Activated naive CD4-positive, alpha-beta T cell treated with anti-CD3 and anti-CD28 coated beads, Interleukin-2, amount 10 ng/mL, durations not matched to agents 7 days and 5 days (primary cell): ENCODE measurements around the gene BIRC2.
"Not testable (repeated sequence)": the region's sequence is repeated elsewhere in the genome, so short reads cannot be mapped to it uniquely, and the experiment has no call there.

Experiments
- CTCF ChIA-PET: fragments of 350-600 bp; sonication (Branson Sonifier 250); formaldehyde crosslinking; loops from one replicate; lab custom pipeline; 2021; ENCODE audit warnings: antibody characterized with exemption; lab: Charles Lee
- DNase-seq: peaks from one replicate; pipeline ENCODE4 v3.0.0-alpha.2; 2020
- H3K27ac Mint-ChIP-seq: one replicate; pipeline ENCODE4 v1.8.0; 2021; ENCODE audit warnings: mild to moderate bottlenecking, moderate library complexity, mixed read lengths
- H3K27me3 Mint-ChIP-seq: one replicate; pipeline ENCODE4 v1.8.0; 2021; ENCODE audit warnings: mild to moderate bottlenecking, mixed read lengths
- H3K36me3 Mint-ChIP-seq: one replicate; pipeline ENCODE4 v1.8.0; 2021; ENCODE audit warnings: mixed read lengths
- H3K4me1 Mint-ChIP-seq: one replicate; pipeline ENCODE4 v1.8.0; 2021; ENCODE audit warnings: mixed read lengths
- H3K4me3 Mint-ChIP-seq: one replicate; pipeline ENCODE4 v1.8.0; 2021; ENCODE audit warnings: mild to moderate bottlenecking, moderate library complexity, mixed read lengths
- H3K9me3 Mint-ChIP-seq: one replicate; pipeline ENCODE4 v1.8.0; 2021; ENCODE audit warnings: mixed read lengths

BIRC2 gene

DNA sequence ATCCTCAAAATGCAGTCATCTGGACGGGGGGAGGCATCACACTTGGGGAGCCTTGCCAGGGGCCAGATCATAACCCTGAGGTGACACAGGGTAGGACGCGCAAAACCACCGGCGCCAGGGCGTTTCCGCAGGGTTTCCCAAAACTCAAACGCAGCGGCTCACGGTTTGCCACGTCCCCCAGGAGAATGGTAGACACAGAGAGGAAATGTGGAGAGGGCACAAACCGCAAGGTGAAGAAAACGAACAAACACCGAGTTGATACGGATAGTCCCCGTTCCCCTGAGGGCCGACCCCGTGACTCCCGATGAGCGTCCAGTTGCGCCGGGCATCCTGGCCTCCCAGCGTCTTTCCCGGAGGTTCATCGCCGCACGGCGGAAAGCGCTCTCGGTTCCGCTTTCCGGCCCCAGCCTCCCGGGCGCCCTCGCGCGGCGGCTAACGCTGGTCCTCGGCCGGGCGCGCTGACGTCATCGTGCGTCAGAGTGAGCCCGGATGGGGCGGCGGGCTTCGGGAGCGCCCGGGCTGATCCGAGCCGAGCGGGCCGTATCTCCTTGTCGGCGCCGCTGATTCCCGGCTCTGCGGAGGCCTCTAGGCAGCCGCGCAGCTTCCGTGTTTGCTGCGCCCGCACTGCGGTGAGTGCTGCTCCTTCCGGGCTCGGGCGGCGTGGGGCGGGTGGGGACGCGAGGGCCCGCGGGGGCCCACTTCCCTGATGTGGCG is at the start of gene BIRC2:
Gene BIRC2 (plus strand): TSS at position 467 of the 714 bp plus-strand sequence. CDS start 2,641 bp downstream, outside the sequence.
- H3K27me3 Mint-ChIP-seq: no peaks in the 10 kb centered on the region
- H3K27ac Mint-ChIP-seq: peak within 1 kb of the TSS; percentile 96
- CTCF ChIA-PET: interaction anchor here (2.6 to 8.0 kb wide), 3 partner anchors 57 to 266 kb away, joined by 13 to 158 read pairs (median 136); no protein-coding TSS in a partner anchor
- H3K36me3 Mint-ChIP-seq: peaks cover 28% of the 10 kb centered on the region
- H3K9me3 Mint-ChIP-seq: no peaks in the 10 kb centered on the region
- peak; percentile 95 for DNase-seq
- H3K4me3 Mint-ChIP-seq: peak within 1 kb of the TSS; percentile 98
- peaks cover 43% of the 10 kb centered on the region for H3K4me1 Mint-ChIP-seq

DNA sequence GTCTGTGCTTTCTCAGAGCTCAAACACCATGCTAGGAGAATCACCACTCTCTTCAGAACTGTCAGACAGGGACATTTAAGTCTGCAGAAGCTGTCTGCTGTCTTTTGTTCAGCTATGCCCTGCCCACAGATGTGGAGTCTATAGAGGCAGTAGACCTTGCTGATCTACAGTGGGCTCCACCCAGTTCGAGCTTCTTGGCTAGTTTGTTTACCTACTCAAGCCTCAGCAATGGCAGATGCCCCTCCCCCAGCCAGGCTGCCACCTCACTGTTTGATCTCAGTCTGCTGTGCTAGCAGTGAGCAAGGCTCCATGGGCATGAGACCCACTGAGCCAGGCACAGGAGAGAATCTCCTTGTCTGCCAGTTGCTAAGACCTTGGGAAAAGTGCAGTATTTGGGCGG is 46.2 kb upstream of the BIRC2 start:
- not testable (repeated sequence) for H3K27ac Mint-ChIP-seq

DNA sequence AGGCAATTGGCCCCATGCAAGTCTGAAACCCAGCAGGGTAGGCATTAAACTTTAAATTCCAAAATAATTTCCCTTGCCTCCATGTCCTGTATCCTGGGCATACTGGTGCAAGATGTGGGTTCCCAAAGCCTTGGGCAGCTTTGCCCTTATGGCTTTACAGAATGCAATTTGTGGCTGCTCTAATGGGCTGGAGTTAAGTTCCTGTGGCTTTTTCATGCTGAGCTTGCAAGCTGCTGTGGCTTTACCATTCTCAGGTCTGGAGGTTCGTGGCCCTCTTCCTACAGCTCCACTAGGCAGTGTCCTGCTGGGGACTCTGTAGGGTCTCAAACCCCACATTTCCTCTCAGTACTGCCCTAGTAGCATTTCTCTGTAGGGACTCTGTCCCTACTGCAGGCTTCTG is 44.8 kb upstream of the BIRC2 start:
- no peak for DNase-seq
- Mint-ChIP-seq H3K27ac (no peak overlapping the region), H3K4me1 (peaks cover 60% of the 10 kb centered on the region), H3K9me3 (peaks cover 32% of the 10 kb centered on the region), H3K36me3 (peaks cover 38% of the 10 kb centered on the region), H3K4me3 (no peak overlapping the region), H3K27me3 (no peaks in the 10 kb centered on the region)
- CTCF ChIA-PET: no interaction called here

More for the DNA sequence above, 46.2 kb upstream of the BIRC2 start:
- H3K27me3 Mint-ChIP-seq, H3K4me3 Mint-ChIP-seq: not testable (repeated sequence)
- H3K9me3 Mint-ChIP-seq: peaks cover 32% of the 10 kb centered on the region
- H3K36me3 Mint-ChIP-seq: peaks cover 38% of the 10 kb centered on the region
- CTCF ChIA-PET: interaction anchor here (0.7 to 1.8 kb wide), 4 partner anchors 11 to 311 kb away, joined by 3 to 9 read pairs (median 4); no protein-coding TSS in a partner anchor
- H3K4me1 Mint-ChIP-seq: peaks cover 47% of the 10 kb centered on the region
- peak; percentile 66 for DNase-seq

DNA sequence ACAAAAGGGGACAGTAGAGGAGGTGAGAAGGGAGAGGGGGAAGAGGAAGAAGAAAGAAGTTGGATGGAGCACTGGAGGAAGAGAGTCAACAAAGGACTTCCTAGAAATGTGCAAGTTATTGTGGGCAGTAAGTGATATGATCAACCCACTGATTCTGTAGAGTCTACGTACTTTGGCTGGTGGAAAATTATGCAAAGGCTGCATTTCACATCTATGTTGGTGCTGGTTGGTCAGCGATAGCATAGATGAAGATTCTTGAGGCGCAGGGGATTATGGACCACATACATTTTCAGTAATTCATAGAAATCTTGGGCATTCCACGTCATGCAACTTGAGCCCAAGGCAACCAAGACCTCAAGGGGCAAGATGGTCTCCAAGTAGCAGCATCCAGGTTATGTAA is 42.3 kb upstream of the BIRC2 start:
- Mint-ChIP-seq H3K4me3 (no peak overlapping the region), H3K9me3 (peaks cover 30% of the 10 kb centered on the region), H3K36me3 (peaks cover 26% of the 10 kb centered on the region), H3K27ac (no peak overlapping the region), H3K27me3 (no peaks in the 10 kb centered on the region), H3K4me1 (peaks cover 63% of the 10 kb centered on the region)
- CTCF ChIA-PET: no interaction called here
- no peak for DNase-seq

DNA sequence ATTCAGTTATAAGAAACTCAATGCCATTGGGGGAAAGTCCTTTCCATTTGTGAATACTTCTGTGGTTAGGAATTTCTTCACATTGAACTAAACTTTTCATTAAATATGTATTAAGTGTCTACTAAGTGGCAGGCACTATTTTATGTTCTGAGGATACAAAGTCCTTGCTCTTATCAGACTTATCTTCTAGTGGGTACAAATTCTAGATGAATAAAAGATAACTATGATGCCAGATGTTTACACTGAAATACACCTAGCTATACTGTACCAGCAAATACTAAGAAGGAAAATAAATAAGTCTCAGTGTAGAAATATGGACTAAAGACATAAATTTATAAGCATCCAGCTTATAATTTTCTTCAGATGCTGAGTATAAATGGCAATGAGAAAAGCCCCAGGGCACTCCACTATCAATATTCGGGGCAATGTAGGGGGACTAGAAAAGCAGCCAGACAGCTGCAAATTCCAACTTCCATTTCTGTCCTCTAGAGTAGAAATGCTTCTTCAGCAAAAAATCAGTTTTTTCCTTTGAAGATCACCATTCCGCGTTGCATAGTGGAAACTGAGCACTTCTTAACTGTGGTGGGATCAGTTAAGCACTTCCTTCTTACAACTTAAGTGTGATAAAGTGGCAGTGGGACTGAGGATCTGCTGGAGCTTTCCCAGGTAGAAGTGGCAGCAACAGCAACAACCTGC is 41.5 kb upstream of the BIRC2 start:
- peaks cover 27% of the 10 kb centered on the region for H3K36me3 Mint-ChIP-seq
- CTCF ChIA-PET: interaction anchor here (1.1 to 1.9 kb wide), 6 partner anchors 9 to 37 kb away, joined by 3 to 23 read pairs (median 4); no protein-coding TSS in a partner anchor
- H3K27me3 Mint-ChIP-seq: no peaks in the 10 kb centered on the region
- peaks cover 55% of the 10 kb centered on the region for H3K4me1 Mint-ChIP-seq
- DNase-seq: no peak
- no peak overlapping the region for H3K4me3 Mint-ChIP-seq
- peak overlapping the region; percentile 84 for H3K27ac Mint-ChIP-seq
- peaks cover 29% of the 10 kb centered on the region for H3K9me3 Mint-ChIP-seq

DNA sequence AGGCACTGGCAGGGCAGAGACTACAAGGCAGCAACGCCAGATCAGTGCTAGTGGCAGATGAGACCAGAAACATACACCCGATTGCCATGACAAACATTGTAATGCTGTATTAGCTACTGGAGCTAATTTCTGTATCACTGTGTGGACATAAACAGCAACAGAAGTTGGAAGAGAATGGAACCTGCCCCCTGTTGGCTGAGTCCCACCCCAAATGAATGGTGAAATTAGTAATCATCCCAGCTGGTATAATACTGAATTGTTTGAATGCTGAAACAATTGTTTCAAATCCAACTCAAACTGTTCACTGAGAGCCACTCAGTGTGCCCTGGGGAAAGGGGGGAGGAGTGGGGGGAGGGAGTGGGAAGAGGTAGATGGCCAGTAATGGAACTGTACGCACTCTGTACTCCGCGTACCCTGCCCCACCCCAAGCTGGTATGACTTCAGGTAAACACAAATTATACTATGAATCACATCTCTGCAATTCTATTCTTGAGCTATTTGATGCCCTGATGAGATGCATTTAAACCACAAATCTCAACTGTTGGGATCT is 40.9 kb upstream of the BIRC2 start:
- CTCF ChIA-PET: interaction anchor here (1.1 to 1.9 kb wide), 6 partner anchors 9 to 36 kb away, joined by 3 to 23 read pairs (median 4); no protein-coding TSS in a partner anchor
- peak overlapping the region; percentile 84 for H3K27ac Mint-ChIP-seq
- no peak for DNase-seq
- H3K36me3 Mint-ChIP-seq: peaks cover 27% of the 10 kb centered on the region
- no peaks in the 10 kb centered on the region for H3K27me3 Mint-ChIP-seq
- peak overlapping the region; percentile 31 for H3K4me3 Mint-ChIP-seq
- peaks cover 52% of the 10 kb centered on the region for H3K4me1 Mint-ChIP-seq
- peaks cover 29% of the 10 kb centered on the region for H3K9me3 Mint-ChIP-seq

DNA sequence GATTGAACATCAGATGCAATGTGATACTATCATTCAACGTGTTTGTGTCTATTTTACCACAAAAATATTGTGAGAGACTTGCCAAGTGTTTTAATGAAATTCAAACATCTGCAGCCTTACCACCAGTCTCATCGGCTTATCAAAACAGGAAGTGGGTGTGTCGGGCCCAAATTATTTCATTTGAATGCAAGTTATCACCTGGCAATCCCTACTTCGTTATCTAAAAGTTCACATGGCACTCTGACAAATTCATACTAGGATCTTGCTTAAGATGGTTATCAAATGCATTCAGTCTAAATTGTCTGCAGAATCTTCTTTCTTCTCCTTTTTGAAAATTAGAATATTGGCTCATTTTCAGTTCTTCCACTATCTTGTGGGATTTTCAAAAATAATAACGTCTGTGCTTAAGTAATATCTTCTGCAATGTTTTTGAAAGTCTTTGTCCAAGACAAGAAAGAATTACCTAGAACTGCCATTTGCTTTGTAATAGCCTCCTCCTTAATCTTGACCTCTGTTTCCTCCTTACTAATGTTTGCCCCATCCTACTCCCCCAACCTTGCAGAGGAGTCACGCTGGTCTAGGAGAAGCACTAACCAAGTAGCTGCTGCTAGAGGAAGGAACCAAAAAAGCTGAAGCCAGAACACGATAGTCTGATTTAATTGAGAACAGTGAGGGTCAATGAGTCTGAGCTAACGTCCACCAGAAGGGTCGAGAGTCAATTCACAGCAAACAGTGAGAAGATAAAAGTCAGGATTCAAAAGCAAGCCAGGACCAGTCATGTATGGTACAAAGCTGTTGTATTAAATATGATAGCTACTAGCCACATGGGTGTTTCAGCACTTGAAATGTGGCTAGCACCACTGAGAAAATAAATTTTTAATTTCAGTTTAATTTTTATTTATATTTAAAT is 39.9 kb upstream of the BIRC2 start:
- peaks cover 20% of the 10 kb centered on the region for H3K9me3 Mint-ChIP-seq
- peak overlapping the region; percentile 31 for H3K4me3 Mint-ChIP-seq
- DNase-seq: peak; percentile 60
- CTCF ChIA-PET: interaction anchor here (1.4 to 1.9 kb wide), 4 partner anchors 9 to 15 kb away, joined by 3 to 23 read pairs (median 6); no protein-coding TSS in a partner anchor
- H3K27ac Mint-ChIP-seq: peak overlapping the region; percentile 84
- H3K27me3 Mint-ChIP-seq: no peaks in the 10 kb centered on the region
- H3K36me3 Mint-ChIP-seq: peaks cover 19% of the 10 kb centered on the region
- peaks cover 43% of the 10 kb centered on the region for H3K4me1 Mint-ChIP-seq

DNA sequence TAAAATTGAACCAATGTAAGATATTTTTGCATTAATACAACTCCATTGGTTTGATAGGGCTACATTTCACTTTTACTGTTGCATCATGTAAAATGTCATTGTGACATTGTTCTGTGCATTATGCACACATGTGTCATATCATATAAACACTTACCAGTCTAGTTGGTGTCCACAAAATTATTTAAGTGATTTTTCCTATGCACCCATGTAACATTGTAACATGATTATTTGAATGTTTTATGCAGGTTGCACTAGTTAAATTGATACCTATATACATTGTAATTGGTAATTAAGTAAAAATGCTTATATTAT is 39.3 kb upstream of the BIRC2 start:
- peaks cover 48% of the 10 kb centered on the region for H3K4me1 Mint-ChIP-seq
- CTCF ChIA-PET: interaction anchor here (1.9 kb wide), 1 partner anchor 13 kb away, joined by 9 read pairs; no protein-coding TSS in a partner anchor
- no peak overlapping the region for H3K4me3 Mint-ChIP-seq
- H3K27ac Mint-ChIP-seq: no peak overlapping the region
- H3K27me3 Mint-ChIP-seq: no peaks in the 10 kb centered on the region
- H3K36me3 Mint-ChIP-seq: peaks cover 19% of the 10 kb centered on the region
- peaks cover 20% of the 10 kb centered on the region for H3K9me3 Mint-ChIP-seq
- DNase-seq: no peak

DNA sequence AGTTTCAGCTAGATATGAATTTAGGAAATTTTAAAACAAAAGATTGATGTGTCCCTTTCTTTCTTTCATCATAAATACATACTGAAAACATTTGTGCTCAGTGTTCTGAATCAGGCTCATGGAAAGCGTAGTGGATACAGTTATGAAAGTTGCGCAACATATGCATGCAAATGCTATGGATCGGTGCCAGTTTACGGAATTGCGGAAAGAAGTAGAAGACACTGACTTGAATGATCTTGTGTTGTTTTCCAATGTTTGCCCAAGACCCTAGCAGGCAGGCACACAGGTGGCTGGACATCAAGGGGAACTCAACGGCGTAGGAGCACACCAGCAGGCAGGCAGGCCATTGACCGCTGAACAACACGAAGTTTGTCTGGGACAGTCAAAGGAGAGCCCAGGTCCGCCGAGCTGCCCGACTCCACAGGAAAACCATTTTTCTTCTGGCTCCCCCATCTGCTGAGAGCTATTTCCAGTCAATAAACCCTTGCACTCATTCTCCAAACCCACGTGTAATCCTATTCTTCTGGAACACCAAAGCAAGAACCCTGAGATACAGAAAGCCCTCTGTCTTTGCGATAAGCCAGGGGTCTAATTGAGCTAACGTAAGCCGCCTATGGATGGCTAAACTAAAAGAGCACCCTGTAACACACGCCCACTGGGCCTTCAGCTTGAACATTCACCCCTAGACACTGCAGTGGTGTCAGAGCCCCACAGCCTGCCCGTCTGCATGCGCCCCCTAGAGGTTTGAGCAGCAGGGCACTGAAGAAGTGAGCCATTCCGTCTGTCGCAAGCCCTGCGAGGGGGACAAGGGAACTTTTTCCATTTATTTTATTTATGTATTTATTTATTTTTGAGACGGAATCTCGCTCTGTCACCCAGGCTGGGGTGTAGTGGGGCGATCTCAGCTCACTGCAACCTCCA is 37.1 kb upstream of the BIRC2 start:
- Mint-ChIP-seq H3K27ac (no peak overlapping the region), H3K27me3 (no peaks in the 10 kb centered on the region), H3K9me3 (peaks cover 5% of the 10 kb centered on the region), H3K4me3 (no peak overlapping the region), H3K36me3 (peaks cover 3% of the 10 kb centered on the region), H3K4me1 (peaks cover 57% of the 10 kb centered on the region)
- no peak for DNase-seq
- CTCF ChIA-PET: interaction anchor here (1.4 kb wide), 2 partner anchors 16 to 20 kb away, joined by 3 to 10 read pairs; no protein-coding TSS in a partner anchor

DNA sequence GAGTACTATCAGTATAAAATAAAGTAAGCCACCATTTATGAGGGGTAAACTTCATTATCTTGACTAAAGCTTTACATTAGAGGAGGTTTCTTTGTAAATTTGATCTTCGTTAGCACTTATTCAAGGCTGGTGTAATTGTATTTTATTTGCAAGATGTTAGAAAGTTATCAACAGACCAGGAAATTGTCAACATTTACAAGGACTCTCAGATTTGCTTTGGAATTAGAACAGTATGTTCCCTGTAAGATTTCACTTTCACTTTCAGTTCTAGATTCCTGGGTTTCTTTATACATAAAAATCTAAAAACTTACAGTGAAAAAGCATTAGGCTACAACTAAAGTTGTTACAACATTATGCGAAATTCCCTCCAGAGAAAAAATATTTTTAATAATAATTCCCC is 34.3 kb upstream of the BIRC2 start:
- peak overlapping the region; percentile 40 for H3K27ac Mint-ChIP-seq
- peaks cover 50% of the 10 kb centered on the region for H3K4me1 Mint-ChIP-seq
- peaks cover 6% of the 10 kb centered on the region for H3K36me3 Mint-ChIP-seq
- DNase-seq: no peak
- peaks cover 5% of the 10 kb centered on the region for H3K9me3 Mint-ChIP-seq
- CTCF ChIA-PET: interaction anchor here (4.8 kb wide), 1 partner anchor 18 kb away, joined by 34 read pairs; no protein-coding TSS in a partner anchor
- H3K27me3 Mint-ChIP-seq: no peaks in the 10 kb centered on the region
- H3K4me3 Mint-ChIP-seq: no peak overlapping the region

DNA sequence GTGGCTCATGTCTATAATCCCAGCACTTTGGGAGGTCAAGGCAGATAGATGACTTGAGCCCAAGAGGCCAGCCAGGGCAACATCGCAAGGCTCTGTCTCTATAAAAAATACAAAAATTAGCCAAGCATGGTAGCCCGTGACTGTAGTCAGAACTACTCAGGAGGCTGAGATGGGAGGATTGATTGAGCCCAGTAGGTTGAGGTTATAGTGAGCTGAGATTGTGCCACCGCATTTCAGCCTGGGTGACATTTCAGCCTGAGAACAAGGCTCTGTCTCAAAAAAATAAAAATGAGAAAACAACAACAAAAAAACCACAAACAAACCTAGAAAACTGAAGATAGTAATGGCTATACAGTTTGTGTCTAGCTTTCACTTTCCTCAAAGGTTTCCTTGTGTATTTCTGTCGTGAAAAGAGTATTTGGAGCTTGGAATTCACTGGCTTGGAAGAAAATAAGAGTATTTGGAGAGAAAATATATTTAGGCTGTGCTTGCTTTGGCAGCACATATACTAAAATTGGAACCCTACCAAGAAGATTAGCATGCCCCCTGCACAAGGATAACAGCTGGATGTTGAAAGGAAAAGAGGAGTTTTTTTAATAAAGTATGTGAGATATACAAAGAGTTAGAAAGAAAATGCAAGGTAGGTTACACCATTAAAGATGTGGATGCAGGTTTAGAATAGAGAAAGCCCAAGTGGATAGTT is 33.6 kb upstream of the BIRC2 start:
- Mint-ChIP-seq H3K4me3 (peak overlapping the region; percentile 10), H3K9me3 (peaks cover 5% of the 10 kb centered on the region), H3K4me1 (peaks cover 52% of the 10 kb centered on the region), H3K27me3 (no peaks in the 10 kb centered on the region), H3K36me3 (peaks cover 8% of the 10 kb centered on the region), H3K27ac (peak overlapping the region; percentile 73)
- no peak for DNase-seq
- CTCF ChIA-PET: interaction anchor here (4.8 kb wide), 1 partner anchor 19 kb away, joined by 34 read pairs; no protein-coding TSS in a partner anchor

DNA sequence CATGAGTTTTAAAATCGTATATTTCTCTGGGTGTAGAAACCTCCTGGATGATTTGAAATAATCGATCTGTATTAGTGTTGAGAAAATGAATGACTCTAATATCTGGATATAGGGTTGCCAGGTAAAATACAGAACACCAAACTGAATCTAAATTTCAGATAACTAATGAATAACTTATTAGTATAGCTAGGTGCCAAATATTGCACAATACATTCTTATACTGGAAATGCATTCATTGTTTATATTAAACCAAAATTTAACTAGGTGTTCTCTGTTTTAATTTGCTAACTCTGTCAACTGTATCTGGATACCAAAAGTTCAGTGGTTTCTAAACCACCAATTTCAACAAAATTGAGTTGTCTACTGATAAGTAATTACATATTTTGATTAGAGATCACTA is 32.2 kb upstream of the BIRC2 start:
- Mint-ChIP-seq H3K4me1 (peaks cover 62% of the 10 kb centered on the region), H3K9me3 (peaks cover 2% of the 10 kb centered on the region), H3K36me3 (peaks cover 16% of the 10 kb centered on the region), H3K4me3 (no peak overlapping the region), H3K27me3 (no peaks in the 10 kb centered on the region), H3K27ac (peak overlapping the region; percentile 7)
- no peak for DNase-seq
- CTCF ChIA-PET: interaction anchor here (1.0 to 4.8 kb wide), 3 partner anchors 9 to 25 kb away, joined by 3 to 34 read pairs (median 5); no protein-coding TSS in a partner anchor
